Heart left ventricle (tissue), 16 donors: Measurements from ENCODE around the gene MYLK2. TPM values are rescaled to one million over a fixed set of nuclear protein-coding genes. Genes with fewer than 3 reads are reported as not detected.

Experiments
- ATAC-seq, 4 donors: fragments of 200-7000 bp; cut with Tn5 transposase; one replicate each; pipeline ENCODE4 v1.9.1; 2020 to 2022; ENCODE audit warnings: moderate library complexity in 4 of 4, mild to moderate bottlenecking in 3 of 4, moderate number of reproducible peaks in 1 of 4
- DNase-seq, 5 donors: peaks; one replicate each; pipeline ENCODE4 v3.0.0-alpha.2; 2020
- H3K27ac ChIP-seq, 12 donors: fragments of 200-600 bp; sonication (generic) in 4 of 12; one replicate each; pipeline versions ENCODE4 v1.5.0 to v1.8.0; 2016 to 2022; ENCODE audit warnings: mild to moderate bottlenecking in 2 of 12
- H3K27me3 ChIP-seq, 9 donors: fragments of 200-600 bp; sonication (generic) in 2 of 9; one replicate each; pipeline versions ENCODE4 v1.5.1 to v1.8.0; 2016 to 2022; ENCODE audit warnings: mild to moderate bottlenecking in 3 of 9
- H3K36me3 ChIP-seq, 9 donors: fragments of 200-600 bp; sonication (generic) in 2 of 9; one replicate each; pipeline versions ENCODE4 v1.5.0 to v1.8.0; 2018 to 2022; ENCODE audit warnings: mild to moderate bottlenecking in 2 of 9
- H3K4me1 ChIP-seq, 12 donors: fragments of 200-600 bp; sonication (generic) in 4 of 12; one replicate each; pipeline versions ENCODE4 v1.5.0 to v1.8.0; 2016 to 2022; ENCODE audit warnings: mild to moderate bottlenecking in 3 of 12
- H3K4me3 ChIP-seq, 12 donors: fragments of 200-600 bp; sonication (generic) in 4 of 12; one replicate each; pipeline versions ENCODE4 v1.5.0 to v1.8.0; 2017 to 2022; ENCODE audit warnings: mild to moderate bottlenecking in 9 of 12, moderate library complexity in 4 of 12
- H3K9me3 ChIP-seq, 12 donors: fragments of 200-600 bp; sonication (generic) in 4 of 12; one replicate each; pipeline versions ENCODE4 v1.5.0 to v1.8.0; 2016 to 2022; ENCODE audit warnings: mild to moderate bottlenecking in 1 of 12
- CTCF ChIP-seq, 12 donors: fragments of 200-600 bp; sonication (generic) in 4 of 12; IDR thresholded peaks; one replicate each; pipeline versions ENCODE4 v1.5.0 to v1.8.0; 2018 to 2022; ENCODE audit warnings: antibody characterized with exemption in 12 of 12, mild to moderate bottlenecking in 5 of 12
- POLR2A ChIP-seq, 2 donors: fragments of 450-650 bp; IDR thresholded peaks; one replicate each; pipeline ENCODE4 v1.6.1; 2017; ENCODE audit warnings: antibody characterized with exemption in 2 of 2, mild to moderate bottlenecking in 2 of 2, moderate library complexity in 2 of 2
- WGBS, 4 donors: extraction: QIAGEN DNeasy Blood & Tissue Kit in 2 of 4; methylation state at CpG; one replicate each; pipeline versions ENCODE4 v1.1.5 to v1.1.7; 2013 to 2018; 5-methylcytosine and 5-hydroxymethylcytosine counted together
- intact Hi-C, 10 donors: fragments of 100-400 bp; cut with DNase I; formaldehyde crosslinking; loops; one replicate each; pipeline versions ENCODE4 v1.11.1 to v1.14.2; 2022
- polyA plus RNA-seq, 2 donors: library from polyadenylated mRNA; stranded (reverse); fragments of 200-250 nt; gene quantifications; one replicate each; pipeline ENCODE4 v1.2.3, GENCODE V29; 2013
- total RNA-seq, 9 donors: library from RNA; depleted of rRNA in 2 of 9; stranded (reverse); fragments of >200 nt in 2 of 9; fragmentation: NEBNext Ultra II Directional in 3 of 9; extraction: Animal tissue kit (Norgen Biotek cat#: 25700) in 3 of 9; gene quantifications; one replicate each; pipeline versions ENCODE4 v1.1.0 to v1.2.4, GENCODE V29; 2016 to 2023
- donor health status: ischemic (EF 13 %, LVEDD 7.1; RV severe dilation, severe dysfunction).
- donor health status: healthy with polysubstance abuse.
- donor health status: DM: no; HTN: yes; CAD: no.
- donor health status: DM: no; HTN: no; CAD: no.
- donor health status: ischemic (EF 25% LVEDD 6.9; RV normal size, moderate dysfunction).
- donor health status: ischemic (EF 25% LVEDD 5.7; RV mildly dilated, moderate dysfunction).
- donor health status: healthy.
- donor health status: DM: yes; HTN: yes; CAD: no.
- donor health status: ischemic (EF 35%, LVEDD 5.7; RV mildly dilated, moderate dysfunction).
- donor health status: nonischemic (EF 11% LVEDD 7.7; RV severe dilation, severe dysfunction).
- donor health status: DM: yes; HTN: yes; CAD: no.
- donor health status: PGD.
- donor health status: ischemic (EF 29% LVEDD 5.4; RV normal size, mild dysfunction).
- donor health status: nonischemic (EF 23%, LVEDD 6.1; RV moderate dilation, normal function).

The MYLK2 gene
- total and polyA plus RNA-seq, 11 donors: 0.10 to 0.76 (median 0.17) TPM; not detected in 1

- Histone ChIP-seq H3K36me3 (no peaks in the 10 kb centered on the region), H3K27me3 (no peaks in the 10 kb centered on the region), H3K4me1 (peaks cover 0 to 23% (median 11%) of the 10 kb centered on the region in 12 donors), H3K27ac (no peak overlapping the region), H3K4me3 (no peak overlapping the region), H3K9me3 (no peaks in the 10 kb centered on the region)
- ATAC-seq (no peak), DNase-seq (no peak)
- no peak for TF ChIP-seq POLR2A (IDR thresholded peaks at IDR 0.05)
- TF ChIP-seq CTCF (IDR thresholded peaks at IDR 0.05): no peak
- intact Hi-C loops: loop anchor here in 1 of 10 donors (10.0 kb wide), 1 partner anchor 624 kb away; no protein-coding TSS in a partner anchor
- 90 to 93% (median 93%) methylated on average over 6 of the region's 6 CpGs for WGBS, 4 donors
These were observed 12.1 kb downstream of the MYLK2 start for GRCh38 chr20:31831211-31831610.

GRCh38 chr20:31831771-31832306 lies 12.7 kb downstream of the MYLK2 start:
- intact Hi-C loops: loop anchor here in 1 of 10 donors (10.0 kb wide), 1 partner anchor 623 kb away; no protein-coding TSS in a partner anchor
- DNase-seq (no peak), ATAC-seq (no peak)
- Histone ChIP-seq H3K27me3 (no peaks in the 10 kb centered on the region), H3K4me3 (no peak overlapping the region), H3K36me3 (no peaks in the 10 kb centered on the region), H3K4me1 (peaks cover 0 to 30% (median 17%) of the 10 kb centered on the region in 12 donors), H3K27ac (no peak overlapping the region), H3K9me3 (no peaks in the 10 kb centered on the region)
- WGBS, 4 donors: 84 to 95% (median 94%) methylated on average over 3 to 17 of the region's 17 CpGs
- TF ChIP-seq CTCF (IDR thresholded peaks at IDR 0.05) (no peak), POLR2A (IDR thresholded peaks at IDR 0.05) (no peak)

DNA sequence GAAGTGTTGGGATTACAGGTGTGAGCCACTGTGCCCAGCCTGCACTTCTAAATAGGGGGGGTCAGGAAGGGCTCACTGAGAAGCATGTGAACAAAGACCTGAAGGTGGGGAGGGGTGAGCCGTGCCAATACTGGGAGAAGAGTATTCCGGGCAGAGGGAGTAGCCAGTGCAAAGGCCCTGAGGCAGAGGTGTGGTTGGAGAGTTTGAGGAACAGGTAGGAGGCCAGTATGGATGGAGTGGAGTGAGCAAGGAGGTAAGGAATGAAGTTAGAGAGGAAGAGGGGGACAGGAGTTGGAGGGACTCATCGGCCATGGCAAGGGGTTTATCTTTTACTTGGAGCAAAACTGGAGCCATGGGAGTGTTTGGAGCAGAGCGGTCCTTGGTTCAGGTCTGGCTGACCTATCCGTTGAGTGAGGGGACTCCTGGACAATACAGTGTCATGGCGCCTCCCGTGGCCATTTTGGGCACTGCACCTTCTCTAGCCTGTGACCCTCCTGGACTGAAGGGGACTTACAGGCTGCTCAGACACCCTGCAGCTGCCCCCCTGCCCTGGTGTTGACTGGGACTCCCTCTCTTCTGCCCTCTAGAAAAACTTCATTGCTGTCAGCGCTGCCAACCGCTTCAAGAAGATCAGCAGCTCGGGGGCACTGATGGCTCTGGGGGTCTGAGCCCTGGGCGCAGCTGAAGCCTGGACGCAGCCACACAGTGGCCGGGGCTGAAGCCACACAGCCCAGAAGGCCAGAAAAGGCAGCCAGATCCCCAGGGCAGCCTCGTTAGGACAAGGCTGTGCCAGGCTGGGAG lies 14.2 kb downstream of the MYLK2 start:
- peak in 3 of 5 donors; percentile 66 to 82 (median 67) for DNase-seq
- TF ChIP-seq POLR2A (IDR thresholded peaks at IDR 0.05) (no peak), CTCF (IDR thresholded peaks at IDR 0.05) (peak; percentile 62 to 89 (median 84))
- peak in 3 of 4 donors; percentile 16 to 48 (median 37) for ATAC-seq
- H3K27me3 ChIP-seq: no peaks in the 10 kb centered on the region
- H3K4me3 ChIP-seq: no peak overlapping the region
- 55 to 60% (median 59%) methylated on average over 13 to 14 of the region's 14 CpGs for WGBS, 4 donors
- peaks cover 0 to 45% (median 27%) of the 10 kb centered on the region in 12 donors for H3K4me1 ChIP-seq
- peak overlapping the region in 6 of 12 donors; percentile 33 to 71 (median 54) for H3K27ac ChIP-seq
- no peaks in the 10 kb centered on the region for H3K9me3 ChIP-seq
- no peaks in the 10 kb centered on the region for H3K36me3 ChIP-seq
- intact Hi-C loops: loop anchor here in 1 of 10 donors (10.0 kb wide), 1 partner anchor 621 kb away; no protein-coding TSS in a partner anchor

DNA sequence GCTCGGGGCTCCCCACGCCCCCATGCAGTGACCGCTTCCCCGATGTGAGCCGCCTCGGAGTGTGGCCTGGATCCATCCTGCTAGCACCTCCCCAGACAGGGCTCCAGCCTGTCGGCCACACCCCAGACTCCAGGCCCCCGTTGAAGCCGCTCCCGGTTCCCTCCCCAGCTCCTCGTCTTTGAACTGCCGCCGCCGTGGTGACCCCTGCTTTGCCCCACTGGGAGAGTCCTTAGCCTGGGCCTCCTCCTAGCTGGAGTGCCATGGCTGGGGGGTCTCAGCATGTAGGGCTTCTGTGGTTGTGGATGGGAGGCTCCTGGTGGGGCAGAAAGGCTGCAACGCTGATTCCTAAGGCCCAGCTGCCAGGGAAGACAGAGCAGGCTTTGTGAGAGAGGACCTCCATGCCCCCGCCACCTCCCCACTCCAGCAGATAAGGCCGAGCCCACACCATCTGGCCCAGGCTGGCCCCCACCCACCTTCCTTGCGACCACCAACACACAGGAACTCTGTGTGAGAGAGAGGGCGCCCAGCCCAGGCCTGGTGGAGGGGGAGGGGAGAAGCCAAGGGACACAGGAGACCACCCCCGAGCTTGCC lies 14.9 kb downstream of the MYLK2 start:
- 63 to 87% (median 78%) methylated on average over 10 to 20 of the region's 20 CpGs for WGBS, 4 donors
- TF ChIP-seq CTCF (IDR thresholded peaks at IDR 0.05) (no peak), POLR2A (IDR thresholded peaks at IDR 0.05) (no peak)
- ATAC-seq (peak in 1 of 4 donors; percentile 19), DNase-seq (no peak)
- Histone ChIP-seq H3K4me1 (peaks cover 0 to 52% (median 27%) of the 10 kb centered on the region in 12 donors), H3K36me3 (no peaks in the 10 kb centered on the region), H3K4me3 (no peak overlapping the region), H3K27ac (peak overlapping the region in 6 of 12 donors; percentile 33 to 71 (median 54)), H3K9me3 (no peaks in the 10 kb centered on the region), H3K27me3 (no peaks in the 10 kb centered on the region)
- intact Hi-C loops: loop anchor here in 1 of 10 donors (10.0 kb wide), 1 partner anchor 621 kb away; no protein-coding TSS in a partner anchor
